Amygdala (tissue), 56 donors: Measurements from ENCODE around the gene CHST8.
A peak's percentile ranks its signal among the peaks of the same experiment; 100 is the strongest.

Source experiments
- DNase-seq, 56 donors: peaks; one replicate each; lab custom pipeline; 2025; lab: John Stamatoyannopoulos, UW

The CHST8 gene

GRCh38 chr19:33704271-33704670 is 82.5 kb downstream of the CHST8 start:
- no peak for DNase-seq

- DNase-seq = no peak
Observed at GRCh38 chr19:33705090-33705847, 83.5 kb downstream of the CHST8 start.

- no peak for DNase-seq
Observed at GRCh38 chr19:33705860-33706259, 84.1 kb downstream of the CHST8 start.

- no peak for DNase-seq
Observed at GRCh38 chr19:33706631-33707030, 84.9 kb downstream of the CHST8 start.

- no peak for DNase-seq
Observed at GRCh38 chr19:33712268-33712667, 90.5 kb downstream of the CHST8 start.

GRCh38 chr19:33713194-33713593 is 91.4 kb downstream of the CHST8 start:
- no peak for DNase-seq

GRCh38 chr19:33714149-33714548 is 92.4 kb downstream of the CHST8 start:
- DNase-seq = no peak

- DNase-seq = no peak
Observed at GRCh38 chr19:33715462-33715861, 93.7 kb downstream of the CHST8 start.

- DNase-seq = no peak
Observed at GRCh38 chr19:33717878-33718277, 96.1 kb downstream of the CHST8 start.

GRCh38 chr19:33718651-33719254 is 97.0 kb downstream of the CHST8 start:
- no peak for DNase-seq

- DNase-seq = no peak
Observed at GRCh38 chr19:33719366-33720154, 97.8 kb downstream of the CHST8 start.

GRCh38 chr19:33720155-33720493 is 98.4 kb downstream of the CHST8 start:
- DNase-seq = no peak

GRCh38 chr19:33720691-33721682 is 99.2 kb downstream of the CHST8 start:
- DNase-seq = peak in 1 of 56 donors; percentile 5

GRCh38 chr19:33721735-33722297 is 100.1 kb downstream of the CHST8 start:
- no peak for DNase-seq

- no peak for DNase-seq
Observed at GRCh38 chr19:33722456-33723239, 100.9 kb downstream of the CHST8 start.

GRCh38 chr19:33723512-33723911 is 101.8 kb downstream of the CHST8 start:
- DNase-seq = no peak

- DNase-seq = no peak
Observed at GRCh38 chr19:33724021-33724720, 102.4 kb downstream of the CHST8 start.

- DNase-seq = no peak
Observed at GRCh38 chr19:33724721-33725060, 102.9 kb downstream of the CHST8 start.

GRCh38 chr19:33725567-33725966 is 103.8 kb downstream of the CHST8 start:
- DNase-seq = no peak
